GM12878 (cell line): ENCODE data around the gene MGP. TPM values are rescaled to one million over a fixed set of nuclear protein-coding genes. Genes with fewer than 3 reads are reported as not detected.

Source experiments
- ATAC-seq: fragments of 200-7000 bp; cut with Tn5 transposase; 3 replicates; pipeline ENCODE4 v1.9.1; 2020; ENCODE audit warnings: mild to moderate bottlenecking, moderate library complexity
- BruUV-seq: library from RNA; stranded (reverse); fragments of 400-500 nt; replicated peaks from 2 replicates; lab custom pipeline; 2021; lab: Mats Ljungman, UMichigan
- CTCF ChIA-PET: fragments of 300-600 bp; sonication (Branson Sonifier 250); formaldehyde crosslinking; extraction: SDS; loops from one replicate; lab custom pipeline; 2021; ENCODE audit warnings: inconsistent platforms; lab: Yijun Ruan, JAX
- POLR2A ChIA-PET: fragments of 350-600 bp; formaldehyde crosslinking; extraction: SDS; loops from one replicate; lab custom pipeline; 2021; ENCODE audit warnings: inconsistent platforms; lab: Charles Lee
- RAD21 ChIA-PET: fragments of 300-600 bp; sonication (Branson Sonifier 250); formaldehyde crosslinking; loops from one replicate; lab custom pipeline; 2023; ENCODE audit warnings: antibody characterized with exemption; ENCODE audit not compliant: unreplicated experiment; lab: Charles Lee
- SMC1A ChIA-PET: fragments of 300-600 bp; sonication (Branson Sonifier 250); formaldehyde crosslinking; loops from one replicate; lab custom pipeline; 2023; ENCODE audit not compliant: unreplicated experiment, uncharacterized antibody; lab: Charles Lee
- DNase-seq: peaks from one replicate; pipeline ENCODE4 v3.0.0-alpha.2; 2011; ENCODE audit warnings: low read depth, low spot score
- FAIRE-seq: peaks from 3 replicates; lab custom pipeline; 2011; peaks lifted over from hg19 to GRCh38; lab: Jason Lieb, UNC
- H2AFZ ChIP-seq: 2 replicates; pipeline ENCODE4 v1.6.0; 2011; ENCODE audit warnings: low read depth, low read length, control low read depth; ENCODE audit not compliant: control insufficient read depth
- H3K27ac ChIP-seq: 2 replicates; pipeline ENCODE4 v1.5.1; 2011; ENCODE audit warnings: control low read depth; ENCODE audit not compliant: control insufficient read depth, insufficient read depth
- H3K27me3 ChIP-seq, 2 experiments: replicated peaks in 1 of 2; 2 replicates each; pipeline versions ENCODE4 v1.6.0 to v1.6.1; 2011; ENCODE audit warnings: low read length in 1 of 2; ENCODE audit not compliant: control insufficient read depth in 2 of 2, insufficient read depth in 2 of 2
- H3K36me3 ChIP-seq, 2 experiments: 2 replicates each; pipeline ENCODE4 v1.5.1; 2011; ENCODE audit warnings: low read length in 1 of 2; ENCODE audit not compliant: control insufficient read depth in 2 of 2, insufficient read depth in 2 of 2
- H3K4me1 ChIP-seq: 2 replicates; pipeline ENCODE4 v1.6.1; 2011; ENCODE audit warnings: mild to moderate bottlenecking, low read length, moderate library complexity, mixed read lengths; ENCODE audit not compliant: control insufficient read depth, insufficient read depth
- H3K4me2 ChIP-seq: 2 replicates; pipeline ENCODE4 v1.6.0; 2011; ENCODE audit warnings: control low read depth; ENCODE audit not compliant: control insufficient read depth, insufficient read depth
- H3K4me3 ChIP-seq: fragments of 200-600 bp; sonication (generic); 2 replicates; pipeline ENCODE4 v1.5.1; 2016
- H3K79me2 ChIP-seq: 2 replicates; pipeline ENCODE4 v1.6.0; 2011; ENCODE audit warnings: low read length; ENCODE audit not compliant: control insufficient read depth, insufficient read depth
- H3K9ac ChIP-seq: 2 replicates; pipeline ENCODE4 v1.8.0; 2011; ENCODE audit warnings: low read length, control low read depth, mixed read lengths; ENCODE audit not compliant: control insufficient read depth, insufficient read depth
- H3K9me3 ChIP-seq: replicated peaks from 3 replicates; pipeline ENCODE4 v1.5.1; 2011; ENCODE audit warnings: mild to moderate bottlenecking, low read length; ENCODE audit not compliant: control insufficient read depth, insufficient read depth
- H4K20me1 ChIP-seq: 2 replicates; pipeline ENCODE4 v1.6.0; 2011; ENCODE audit not compliant: control insufficient read depth, insufficient read depth
- BACH1 ChIP-seq: fragments of 450-650 bp; IDR thresholded peaks from 2 replicates; pipeline ENCODE4 v1.6.1; 2017; ENCODE audit warnings: mild to moderate bottlenecking, borderline replicate concordance
- BRCA1 ChIP-seq: IDR thresholded peaks from 2 replicates; pipeline ENCODE4 v1.6.1; 2011; ENCODE audit warnings: low read depth, low read length, improper control_type of control experiment
- CHD2 ChIP-seq: IDR thresholded peaks from 2 replicates; pipeline ENCODE4 v1.6.1; 2011; ENCODE audit warnings: low read depth, low read length, improper control_type of control experiment, borderline replicate concordance
- ESRRA ChIP-seq: IDR thresholded peaks from 2 replicates; pipeline ENCODE4 v1.6.1; 2012; ENCODE audit warnings: mild to moderate bottlenecking, low read length, improper control_type of control experiment
- FOXK2 ChIP-seq: fragments of 450-650 bp; IDR thresholded peaks from 2 replicates; pipeline ENCODE4 v1.6.1; 2017; ENCODE audit warnings: mild to moderate bottlenecking, moderate library complexity
- HDAC6 ChIP-seq: fragments of 200-600 bp; sonication (generic); IDR thresholded peaks from one replicate; pipeline ENCODE4 v1.8.0; 2017; ENCODE audit warnings: antibody characterized with exemption; ENCODE audit not compliant: unreplicated experiment
- JUNB ChIP-seq: IDR thresholded peaks from 2 replicates; pipeline ENCODE4 v1.6.1; 2016; ENCODE audit warnings: antibody characterized with exemption, mild to moderate bottlenecking
- NBN ChIP-seq: fragments of 450-650 bp; IDR thresholded peaks from 2 replicates; pipeline ENCODE4 v1.6.1; 2016
- PKNOX1 ChIP-seq: fragments of 450-650 bp; IDR thresholded peaks from 2 replicates; pipeline ENCODE4 v1.6.1; 2016; ENCODE audit warnings: mild to moderate bottlenecking
- POLR2AphosphoS2 ChIP-seq: IDR thresholded peaks from 2 replicates; pipeline ENCODE4 v1.6.1; 2011; ENCODE audit warnings: low read depth, mild to moderate bottlenecking, low read length, improper control_type of control experiment, moderate library complexity
- POLR2AphosphoS5 ChIP-seq: IDR thresholded peaks from 2 replicates; pipeline ENCODE4 v1.6.1; 2011; ENCODE audit warnings: mild to moderate bottlenecking, low read length, inconsistent platforms
- TCF3 ChIP-seq: IDR thresholded peaks from 2 replicates; pipeline ENCODE4 v1.6.1; 2012; ENCODE audit warnings: low read depth, mild to moderate bottlenecking, low read length, borderline replicate concordance; ENCODE audit not compliant: insufficient read depth
- ZNF274 ChIP-seq: IDR thresholded peaks from one replicate; pipeline ENCODE4 v1.8.0; 2011; ENCODE audit not compliant: insufficient read length, insufficient read depth
- in situ Hi-C: fragments of 300-500 bp; cut with MboI; formaldehyde crosslinking; loops from 9 replicates; pipeline ENCODE4 v1.14.3; 2018; ENCODE audit warnings: mixed read lengths
- intact Hi-C: fragments of 100-400 bp; cut with micrococcal nuclease; formaldehyde crosslinking; loops from one replicate; pipeline ENCODE4 v1.14.2; 2022; ENCODE audit not compliant: unreplicated experiment
- polyA plus RNA-seq, 11 experiments: library from polyadenylated mRNA; depleted of rRNA in 4 of 11; unstranded in 6 of 11; stranded (reverse) in 5 of 11; fragments of >200 nt; fragmentation: Nextera tagmentation in 4 of 11; fragmentation: Illumina TruSeq in 1 of 11; extraction: Ambion mirVana in 4 of 11; extraction: Trizol in 1 of 11; gene quantifications; 1 replicate in 1 of 11; 2 replicates in 10 of 11; pipeline versions ENCODE4 v1.2.1 to v1.2.3, GENCODE V29; 2011 to 2016; ENCODE audit warnings: inconsistent platforms in 2 of 11, missing spikeins in 2 of 11, low read depth in 1 of 11
- total RNA-seq, 4 experiments: library from RNA; depleted of rRNA in 3 of 4; stranded (reverse); fragments of >200 nt in 3 of 4; fragmentation: Illumina TruSeq in 1 of 4; extraction: Trizol in 1 of 4; gene quantifications; 2 replicates each; pipeline versions ENCODE4 v1.2.1 to v1.2.3, GENCODE V29; 2013 to 2021
- TF ChIP-seq, protein P1 (sequence below): fragments of 150-350 bp; IDR thresholded peaks from 2 replicates; pipeline ENCODE4 v1.6.1; 2014; ENCODE audit warnings: mild to moderate bottlenecking, low read depth, low read length
- TF ChIP-seq, protein P2 (sequence below): fragments of 150-350 bp; IDR thresholded peaks from 2 replicates; pipeline ENCODE4 v1.6.1; 2016; ENCODE audit warnings: low read depth, low read length
- TF ChIP-seq, protein P3 (sequence below): fragments of 450-650 bp; IDR thresholded peaks from 2 replicates; pipeline ENCODE4 v1.6.1; 2017; ENCODE audit warnings: low read depth, mild to moderate bottlenecking, moderate library complexity

MGP gene
- total and polyA plus RNA-seq, 10 of the 15 experiments (the other 5 are each of a cell fraction or from before 2014, with no cell fraction given): 0.21 to 1.2 TPM; not detected in 8

DNA sequence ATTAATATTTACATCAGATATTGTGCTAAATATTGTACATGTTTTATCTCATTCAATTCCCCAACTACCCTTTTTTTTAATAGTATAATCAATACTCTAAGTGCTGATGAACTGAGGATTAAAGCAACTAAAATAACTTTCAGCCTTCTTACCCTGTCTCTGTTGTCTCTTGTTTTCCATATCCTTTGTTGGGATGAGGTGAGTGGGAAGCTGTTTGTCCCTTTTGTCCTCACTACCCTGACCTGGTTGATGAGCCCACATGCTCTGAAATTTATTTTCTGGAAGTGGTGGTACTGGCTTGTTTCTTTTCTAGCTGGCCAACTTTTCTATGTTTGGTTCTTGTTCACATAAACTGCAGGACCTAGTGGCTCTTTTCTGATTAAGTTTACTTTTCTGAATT lies 32.8 kb downstream of the MGP start:
- in situ Hi-C loops: no loop called here
- no peak for TF ChIP-seq ZNF274
- TF ChIP-seq PKNOX1: no peak
- no peak for TF ChIP-seq ESRRA
- no peak for TF ChIP-seq BACH1
- TF ChIP-seq, protein P1, sequence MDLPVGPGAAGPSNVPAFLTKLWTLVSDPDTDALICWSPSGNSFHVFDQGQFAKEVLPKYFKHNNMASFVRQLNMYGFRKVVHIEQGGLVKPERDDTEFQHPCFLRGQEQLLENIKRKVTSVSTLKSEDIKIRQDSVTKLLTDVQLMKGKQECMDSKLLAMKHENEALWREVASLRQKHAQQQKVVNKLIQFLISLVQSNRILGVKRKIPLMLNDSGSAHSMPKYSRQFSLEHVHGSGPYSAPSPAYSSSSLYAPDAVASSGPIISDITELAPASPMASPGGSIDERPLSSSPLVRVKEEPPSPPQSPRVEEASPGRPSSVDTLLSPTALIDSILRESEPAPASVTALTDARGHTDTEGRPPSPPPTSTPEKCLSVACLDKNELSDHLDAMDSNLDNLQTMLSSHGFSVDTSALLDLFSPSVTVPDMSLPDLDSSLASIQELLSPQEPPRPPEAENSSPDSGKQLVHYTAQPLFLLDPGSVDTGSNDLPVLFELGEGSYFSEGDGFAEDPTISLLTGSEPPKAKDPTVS: no peak
- TF ChIP-seq, protein P2, sequence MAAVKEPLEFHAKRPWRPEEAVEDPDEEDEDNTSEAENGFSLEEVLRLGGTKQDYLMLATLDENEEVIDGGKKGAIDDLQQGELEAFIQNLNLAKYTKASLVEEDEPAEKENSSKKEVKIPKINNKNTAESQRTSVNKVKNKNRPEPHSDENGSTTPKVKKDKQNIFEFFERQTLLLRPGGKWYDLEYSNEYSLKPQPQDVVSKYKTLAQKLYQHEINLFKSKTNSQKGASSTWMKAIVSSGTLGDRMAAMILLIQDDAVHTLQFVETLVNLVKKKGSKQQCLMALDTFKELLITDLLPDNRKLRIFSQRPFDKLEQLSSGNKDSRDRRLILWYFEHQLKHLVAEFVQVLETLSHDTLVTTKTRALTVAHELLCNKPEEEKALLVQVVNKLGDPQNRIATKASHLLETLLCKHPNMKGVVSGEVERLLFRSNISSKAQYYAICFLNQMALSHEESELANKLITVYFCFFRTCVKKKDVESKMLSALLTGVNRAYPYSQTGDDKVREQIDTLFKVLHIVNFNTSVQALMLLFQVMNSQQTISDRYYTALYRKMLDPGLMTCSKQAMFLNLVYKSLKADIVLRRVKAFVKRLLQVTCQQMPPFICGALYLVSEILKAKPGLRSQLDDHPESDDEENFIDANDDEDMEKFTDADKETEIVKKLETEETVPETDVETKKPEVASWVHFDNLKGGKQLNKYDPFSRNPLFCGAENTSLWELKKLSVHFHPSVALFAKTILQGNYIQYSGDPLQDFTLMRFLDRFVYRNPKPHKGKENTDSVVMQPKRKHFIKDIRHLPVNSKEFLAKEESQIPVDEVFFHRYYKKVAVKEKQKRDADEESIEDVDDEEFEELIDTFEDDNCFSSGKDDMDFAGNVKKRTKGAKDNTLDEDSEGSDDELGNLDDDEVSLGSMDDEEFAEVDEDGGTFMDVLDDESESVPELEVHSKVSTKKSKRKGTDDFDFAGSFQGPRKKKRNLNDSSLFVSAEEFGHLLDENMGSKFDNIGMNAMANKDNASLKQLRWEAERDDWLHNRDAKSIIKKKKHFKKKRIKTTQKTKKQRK: no peak
- TF ChIP-seq JUNB: no peak
- no peak for TF ChIP-seq POLR2AphosphoS5
- TF ChIP-seq CHD2: no peak
- no peak for TF ChIP-seq NBN
- TF ChIP-seq BRCA1: no peak
- no peak for TF ChIP-seq TCF3
- TF ChIP-seq FOXK2: no peak
- TF ChIP-seq POLR2AphosphoS2: no peak
- no peak for TF ChIP-seq HDAC6
- TF ChIP-seq, protein P3, sequence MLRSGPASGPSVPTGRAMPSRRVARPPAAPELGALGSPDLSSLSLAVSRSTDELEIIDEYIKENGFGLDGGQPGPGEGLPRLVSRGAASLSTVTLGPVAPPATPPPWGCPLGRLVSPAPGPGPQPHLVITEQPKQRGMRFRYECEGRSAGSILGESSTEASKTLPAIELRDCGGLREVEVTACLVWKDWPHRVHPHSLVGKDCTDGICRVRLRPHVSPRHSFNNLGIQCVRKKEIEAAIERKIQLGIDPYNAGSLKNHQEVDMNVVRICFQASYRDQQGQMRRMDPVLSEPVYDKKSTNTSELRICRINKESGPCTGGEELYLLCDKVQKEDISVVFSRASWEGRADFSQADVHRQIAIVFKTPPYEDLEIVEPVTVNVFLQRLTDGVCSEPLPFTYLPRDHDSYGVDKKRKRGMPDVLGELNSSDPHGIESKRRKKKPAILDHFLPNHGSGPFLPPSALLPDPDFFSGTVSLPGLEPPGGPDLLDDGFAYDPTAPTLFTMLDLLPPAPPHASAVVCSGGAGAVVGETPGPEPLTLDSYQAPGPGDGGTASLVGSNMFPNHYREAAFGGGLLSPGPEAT: no peak
- TF ChIP-seq, all 136 proteins: peak for 0

More for the DNA sequence above, 32.8 kb downstream of the MGP start:
- no peaks in the 10 kb centered on the region for H4K20me1 ChIP-seq
- H3K79me2 ChIP-seq: no peaks in the 10 kb centered on the region
- RAD21 ChIA-PET: interaction anchor here (0.6 to 1.9 kb wide), 3 partner anchors 11 to 142 kb away, joined by 3 to 10 read pairs (median 4); no protein-coding TSS in a partner anchor
- no peak overlapping the region for H2AFZ ChIP-seq
- intact Hi-C loops: no loop called here
- FAIRE-seq (no peak), DNase-seq (no peak), ATAC-seq (no peak)
- H3K4me3 ChIP-seq: no peak overlapping the region
- H3K4me1 ChIP-seq: no peaks in the 10 kb centered on the region
- H3K27ac ChIP-seq: no peak overlapping the region
- H3K27me3 ChIP-seq: no peaks in the 10 kb centered on the region
- no peaks in the 10 kb centered on the region for H3K36me3 ChIP-seq
- CTCF ChIA-PET: interaction anchor here (0.9 to 9.9 kb wide), 5 partner anchors 38 to 427 kb away, joined by 3 to 82 read pairs (median 3); no protein-coding TSS in a partner anchor
- no peaks in the 10 kb centered on the region; the same call in 2 of the 3 replicates for H3K9me3 ChIP-seq
- H3K9ac ChIP-seq: no peak overlapping the region
- SMC1A ChIA-PET: interaction anchor here (1.1 to 15.6 kb wide), 2 partner anchors 29 to 144 kb away, joined by 3 to 242 read pairs; no protein-coding TSS in a partner anchor
- BruUV-seq: no TSS peak
- POLR2A ChIA-PET: no interaction called here
- no peak overlapping the region for H3K4me2 ChIP-seq
